Dendritic cell treated with granulocyte-macrophage colony-stimulating factor and Interleukin-4, amounts not matched to agents 40 ng/mL and 50 ng/mL, for 4 days (primary cell): ENCODE measurements around the gene SMC3.
"Not testable (repeated sequence)": the region's sequence is repeated elsewhere in the genome, so short reads cannot be mapped to it uniquely, and the experiment has no call there.

ENCODE experiments used
- H3K27ac Mint-ChIP-seq: one replicate; pipeline ENCODE4 v1.8.0; 2022; ENCODE audit warnings: mild to moderate bottlenecking, mixed read lengths
- H3K27me3 Mint-ChIP-seq: one replicate; pipeline ENCODE4 v1.8.0; 2022; ENCODE audit warnings: mild to moderate bottlenecking, mixed read lengths
- H3K36me3 Mint-ChIP-seq: one replicate; pipeline ENCODE4 v1.8.0; 2022; ENCODE audit warnings: low read depth, mixed read lengths
- H3K4me1 Mint-ChIP-seq: one replicate; pipeline ENCODE4 v1.8.0; 2022; ENCODE audit warnings: low read depth, mixed read lengths
- H3K4me3 Mint-ChIP-seq: one replicate; pipeline ENCODE4 v1.8.0; 2022; ENCODE audit warnings: mild to moderate bottlenecking, moderate library complexity, mixed read lengths
- H3K9me3 Mint-ChIP-seq: one replicate; pipeline ENCODE4 v1.8.0; 2022; ENCODE audit warnings: mixed read lengths
- intact Hi-C: fragments of 100-400 bp; cut with micrococcal nuclease; formaldehyde crosslinking; loops from one replicate; pipeline ENCODE4 v1.15.0; 2022

The SMC3 gene

GRCh38 chr10:110576220-110576619, 8.7 kb downstream of the SMC3 start:
- H3K9me3 Mint-ChIP-seq: no peaks in the 10 kb centered on the region
- intact Hi-C loops: loop anchor here (10.0 kb wide), 1 partner anchor 441 kb away; no protein-coding TSS in a partner anchor
- peaks cover 10% of the 10 kb centered on the region for H3K4me1 Mint-ChIP-seq
- no peaks in the 10 kb centered on the region for H3K27me3 Mint-ChIP-seq
- H3K4me3 Mint-ChIP-seq: no peak overlapping the region
- peaks cover 44% of the 10 kb centered on the region for H3K36me3 Mint-ChIP-seq
- H3K27ac Mint-ChIP-seq: no peak overlapping the region

- intact Hi-C loops: loop anchor here (10.0 kb wide), 1 partner anchor 442 kb away; no protein-coding TSS in a partner anchor
- Mint-ChIP-seq H3K9me3 (no peaks in the 10 kb centered on the region), H3K4me3 (no peak overlapping the region), H3K27me3 (no peaks in the 10 kb centered on the region), H3K27ac (no peak overlapping the region), H3K36me3 (peaks cover 53% of the 10 kb centered on the region), H3K4me1 (peaks cover 5% of the 10 kb centered on the region)
Measured at GRCh38 chr10:110577056-110577455, 9.6 kb downstream of the SMC3 start.

GRCh38 chr10:110584006-110584405, 16.5 kb downstream of the SMC3 start:
- no peaks in the 10 kb centered on the region for H3K9me3 Mint-ChIP-seq
- H3K36me3 Mint-ChIP-seq: peaks cover 96% of the 10 kb centered on the region
- intact Hi-C loops: no loop called here
- H3K27me3 Mint-ChIP-seq: no peaks in the 10 kb centered on the region
- H3K27ac Mint-ChIP-seq: no peak overlapping the region
- no peak overlapping the region for H3K4me3 Mint-ChIP-seq
- no peaks in the 10 kb centered on the region for H3K4me1 Mint-ChIP-seq

GRCh38 chr10:110591760-110592159, 24.3 kb downstream of the SMC3 start:
- H3K4me3 Mint-ChIP-seq: no peak overlapping the region
- no peak overlapping the region for H3K27ac Mint-ChIP-seq
- peaks cover 92% of the 10 kb centered on the region for H3K36me3 Mint-ChIP-seq
- H3K27me3 Mint-ChIP-seq: no peaks in the 10 kb centered on the region
- H3K4me1 Mint-ChIP-seq: no peaks in the 10 kb centered on the region
- intact Hi-C loops: no loop called here
- H3K9me3 Mint-ChIP-seq: no peaks in the 10 kb centered on the region

- H3K9me3 Mint-ChIP-seq: no peaks in the 10 kb centered on the region
- intact Hi-C loops: no loop called here
- no peaks in the 10 kb centered on the region for H3K4me1 Mint-ChIP-seq
- no peak overlapping the region for H3K4me3 Mint-ChIP-seq
- peaks cover 87% of the 10 kb centered on the region for H3K36me3 Mint-ChIP-seq
- H3K27ac Mint-ChIP-seq: no peak overlapping the region
- H3K27me3 Mint-ChIP-seq: no peaks in the 10 kb centered on the region
Measured at GRCh38 chr10:110597476-110597875, 30.0 kb downstream of the SMC3 start.

GRCh38 chr10:110600487-110601101, 33.1 kb downstream of the SMC3 start:
- H3K4me1 Mint-ChIP-seq: no peaks in the 10 kb centered on the region
- H3K27ac Mint-ChIP-seq: no peak overlapping the region
- intact Hi-C loops: loop anchor here (1.0 to 10.0 kb wide), 2 partner anchors 289 to 294 kb away; no protein-coding TSS in a partner anchor
- H3K27me3 Mint-ChIP-seq: no peaks in the 10 kb centered on the region
- no peaks in the 10 kb centered on the region for H3K9me3 Mint-ChIP-seq
- peaks cover 84% of the 10 kb centered on the region for H3K36me3 Mint-ChIP-seq
- H3K4me3 Mint-ChIP-seq: no peak overlapping the region

- peaks cover 83% of the 10 kb centered on the region for H3K36me3 Mint-ChIP-seq
- no peaks in the 10 kb centered on the region for H3K4me1 Mint-ChIP-seq
Measured at GRCh38 chr10:110601581-110601980, 34.1 kb downstream of the SMC3 start.

GRCh38 chr10:110608087-110608486, 40.6 kb downstream of the SMC3 start:
- H3K9me3 Mint-ChIP-seq: no peaks in the 10 kb centered on the region
- H3K27me3 Mint-ChIP-seq: no peaks in the 10 kb centered on the region
- H3K27ac Mint-ChIP-seq: no peak overlapping the region
- H3K4me3 Mint-ChIP-seq: no peak overlapping the region
- intact Hi-C loops: loop anchor here (10.0 kb wide), 1 partner anchor 287 kb away; no protein-coding TSS in a partner anchor
- peaks cover 7% of the 10 kb centered on the region for H3K4me1 Mint-ChIP-seq
- peaks cover 32% of the 10 kb centered on the region for H3K36me3 Mint-ChIP-seq

More at GRCh38 chr10:110601581-110601980, 34.1 kb downstream of the SMC3 start:
- intact Hi-C loops: loop anchor here (10.0 kb wide), 1 partner anchor 293 kb away; no protein-coding TSS in a partner anchor
- no peaks in the 10 kb centered on the region for H3K9me3 Mint-ChIP-seq
- no peak overlapping the region for H3K4me3 Mint-ChIP-seq
- H3K27ac Mint-ChIP-seq: no peak overlapping the region
- no peaks in the 10 kb centered on the region for H3K27me3 Mint-ChIP-seq

- H3K27me3 Mint-ChIP-seq: no peaks in the 10 kb centered on the region
- H3K4me3 Mint-ChIP-seq: no peak overlapping the region
- intact Hi-C loops: loop anchor here (1.0 to 10.0 kb wide), 4 partner anchors 72 to 989 kb away; no protein-coding TSS in a partner anchor
- peaks cover 7% of the 10 kb centered on the region for H3K4me1 Mint-ChIP-seq
- H3K9me3 Mint-ChIP-seq: no peaks in the 10 kb centered on the region
- H3K27ac Mint-ChIP-seq: no peak overlapping the region
- H3K36me3 Mint-ChIP-seq: peaks cover 23% of the 10 kb centered on the region
Measured at GRCh38 chr10:110609605-110610004, 42.1 kb downstream of the SMC3 start.

- intact Hi-C loops: loop anchor here (1.0 to 5.0 kb wide), 3 partner anchors 71 to 988 kb away; no protein-coding TSS in a partner anchor
- Mint-ChIP-seq H3K27me3 (no peaks in the 10 kb centered on the region), H3K4me3 (no peak overlapping the region), H3K36me3 (peaks cover 16% of the 10 kb centered on the region), H3K9me3 (no peaks in the 10 kb centered on the region), H3K4me1 (peaks cover 7% of the 10 kb centered on the region), H3K27ac (no peak overlapping the region)
Measured at GRCh38 chr10:110610308-110610774, 42.8 kb downstream of the SMC3 start.

GRCh38 chr10:110610781-110611180, 43.3 kb downstream of the SMC3 start:
- not testable (repeated sequence) for H3K4me3 Mint-ChIP-seq, H3K27me3 Mint-ChIP-seq, H3K27ac Mint-ChIP-seq, H3K9me3 Mint-ChIP-seq, H3K4me1 Mint-ChIP-seq
- intact Hi-C loops: loop anchor here (1.0 to 5.0 kb wide), 3 partner anchors 71 to 988 kb away; no protein-coding TSS in a partner anchor
- peaks cover 14% of the 10 kb centered on the region for H3K36me3 Mint-ChIP-seq

- Mint-ChIP-seq H3K9me3 (no peaks in the 10 kb centered on the region), H3K36me3 (peaks cover 1% of the 10 kb centered on the region), H3K27me3 (no peaks in the 10 kb centered on the region), H3K27ac (no peak overlapping the region), H3K4me1 (peaks cover 7% of the 10 kb centered on the region), H3K4me3 (no peak overlapping the region)
- intact Hi-C loops: loop anchor here (5.0 kb wide), 1 partner anchor 595 kb away; no protein-coding TSS in a partner anchor
Measured at GRCh38 chr10:110612087-110612486, 44.6 kb downstream of the SMC3 start.

GRCh38 chr10:110612629-110613028, 45.1 kb downstream of the SMC3 start:
- Mint-ChIP-seq H3K27me3 (no peaks in the 10 kb centered on the region), H3K4me3 (no peak overlapping the region), H3K4me1 (peaks cover 7% of the 10 kb centered on the region), H3K9me3 (no peaks in the 10 kb centered on the region), H3K36me3 (no peaks in the 10 kb centered on the region), H3K27ac (no peak overlapping the region)
- intact Hi-C loops: loop anchor here (5.0 kb wide), 1 partner anchor 595 kb away; no protein-coding TSS in a partner anchor

- H3K27ac Mint-ChIP-seq: no peak overlapping the region
- H3K4me3 Mint-ChIP-seq: no peak overlapping the region
- no peaks in the 10 kb centered on the region for H3K9me3 Mint-ChIP-seq
- no peaks in the 10 kb centered on the region for H3K36me3 Mint-ChIP-seq
- no peaks in the 10 kb centered on the region for H3K27me3 Mint-ChIP-seq
- intact Hi-C loops: loop anchor here (5.0 kb wide), 1 partner anchor 594 kb away; no protein-coding TSS in a partner anchor
- peaks cover 7% of the 10 kb centered on the region for H3K4me1 Mint-ChIP-seq
Measured at GRCh38 chr10:110613341-110613995, 46.0 kb downstream of the SMC3 start.
